ENCODE measurements around the gene NEK8.

The NEK8 gene

GRCh38 chr17:28738680-28739384 lies 10.2 kb downstream of the NEK8 start:
- no peak overlapping the region for H3K4me3 ChIP-seq (ENCODE audit: low read depth, low read length)
- peaks cover 3% of the 10 kb centered on the region for H3K9me3 ChIP-seq (ENCODE audit: severe bottlenecking)
- H3K36me3 ChIP-seq, result peaks cover 9% of the 10 kb centered on the region; the same call in 1 of the 2 replicates
- TF ChIP-seq CTCF (IDR thresholded peaks at IDR 0.05; ENCODE audit: low read depth, low read length), result no peak
- no peak for DNase-seq
- H3K27ac ChIP-seq, result no peak overlapping the region
- H3K27me3 ChIP-seq (ENCODE audit: insufficient read depth, low read depth, severe bottlenecking), result no peaks in the 10 kb centered on the region

DNA sequence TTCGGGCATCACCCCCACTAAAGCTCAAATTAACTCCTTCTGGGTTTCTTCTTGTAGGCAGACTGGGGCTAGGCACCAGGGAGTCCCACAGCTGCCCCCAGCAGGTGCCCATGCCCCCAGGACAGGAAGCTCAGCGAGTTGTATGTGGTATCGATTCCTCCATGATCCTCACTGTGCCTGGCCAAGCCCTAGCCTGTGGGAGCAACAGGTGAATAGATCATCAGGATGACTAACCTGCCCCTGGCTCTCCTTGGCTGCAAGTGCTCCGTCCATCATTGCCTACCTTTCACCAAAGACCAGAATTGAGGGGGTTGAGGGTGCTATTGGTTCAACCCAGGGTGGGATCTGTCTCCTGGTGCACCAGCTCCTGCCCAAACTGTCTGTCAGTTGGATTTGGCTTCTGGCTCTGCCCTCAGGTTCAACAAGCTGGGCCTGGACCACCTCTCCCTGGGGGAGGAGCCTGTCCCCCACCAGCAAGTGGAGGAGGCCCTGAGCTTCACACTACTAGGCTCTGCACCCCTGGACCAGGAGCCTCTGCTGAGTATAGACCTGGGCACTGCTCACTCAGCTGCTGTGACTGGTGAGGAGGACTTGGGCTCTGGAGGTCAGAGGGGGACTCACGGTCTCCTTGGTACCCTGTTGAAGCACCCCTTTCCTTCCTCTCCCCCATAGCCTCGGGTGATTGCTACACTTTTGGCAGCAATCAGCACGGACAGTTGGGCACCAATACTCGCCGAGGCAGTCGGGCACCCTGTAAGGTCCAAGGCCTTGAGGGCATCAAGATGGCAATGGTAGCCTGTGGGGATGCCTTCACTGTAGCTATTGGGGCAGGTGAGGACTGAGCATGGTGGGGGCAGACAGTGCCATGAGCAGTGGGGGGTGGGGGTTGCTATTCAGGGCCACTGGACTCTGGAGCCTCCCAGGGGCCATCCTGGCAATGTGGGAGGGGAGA lies 12.1 kb downstream of the NEK8 start:
- no peak for DNase-seq
- peaks cover 22% of the 10 kb centered on the region for H3K36me3 ChIP-seq
- no peak for TF ChIP-seq CTCF (IDR thresholded peaks at IDR 0.05; ENCODE audit: low read depth, low read length)
- no peak overlapping the region for H3K27ac ChIP-seq
- no peak overlapping the region for H3K4me3 ChIP-seq (ENCODE audit: low read depth, low read length)
- peaks cover 3% of the 10 kb centered on the region for H3K9me3 ChIP-seq (ENCODE audit: severe bottlenecking)
- H3K27me3 ChIP-seq (ENCODE audit: insufficient read depth, low read depth, severe bottlenecking), result no peaks in the 10 kb centered on the region

DNA sequence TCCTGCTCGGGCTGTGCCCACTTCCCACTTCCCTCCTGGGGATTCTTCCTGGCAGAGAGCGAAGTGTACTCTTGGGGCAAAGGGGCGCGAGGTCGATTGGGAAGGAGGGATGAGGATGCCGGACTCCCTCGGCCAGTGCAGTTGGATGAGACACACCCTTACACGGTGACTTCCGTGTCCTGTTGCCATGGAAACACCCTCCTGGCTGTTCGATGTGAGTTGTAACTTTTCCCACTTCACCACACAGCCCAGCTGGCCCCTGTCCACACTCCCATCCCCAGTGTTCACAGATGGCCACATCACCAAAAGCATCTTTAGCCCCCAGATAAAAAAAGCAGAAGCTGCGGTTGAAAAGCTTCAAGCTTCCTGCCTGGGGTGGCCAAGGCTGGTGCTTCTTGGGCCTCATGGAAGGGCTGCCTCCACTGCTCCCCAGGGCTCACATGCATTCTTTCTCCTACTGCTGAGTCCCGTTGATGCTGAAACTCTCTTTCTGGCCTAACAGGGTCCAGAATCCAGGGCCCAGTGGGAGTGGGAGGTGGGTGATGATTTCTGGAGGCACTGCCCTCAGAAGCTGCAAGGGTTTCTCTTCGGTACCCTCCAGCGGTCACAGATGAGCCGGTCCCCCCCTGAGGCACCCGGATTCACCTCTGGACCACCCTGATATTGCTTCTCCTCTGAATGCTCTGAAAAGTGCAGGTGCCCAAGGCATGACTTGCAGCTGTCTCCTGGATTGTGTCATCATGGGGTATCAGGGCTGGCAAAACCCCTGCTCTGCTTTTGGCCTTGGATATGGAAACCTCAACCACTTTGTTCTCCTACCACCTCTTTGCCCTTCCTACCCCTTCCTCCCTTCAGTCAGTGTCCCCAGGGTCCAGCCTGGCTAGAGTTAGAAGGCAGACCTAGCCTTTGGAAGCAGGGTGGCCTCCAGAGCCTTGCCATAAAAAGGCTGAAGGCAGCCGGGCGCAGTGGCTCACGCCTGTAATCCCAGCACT lies 13.1 kb downstream of the NEK8 start:
- H3K27me3 ChIP-seq (ENCODE audit: insufficient read depth, low read depth, severe bottlenecking), result no peaks in the 10 kb centered on the region
- H3K27ac ChIP-seq, result peak overlapping the region; percentile 93
- no peak for TF ChIP-seq CTCF (IDR thresholded peaks at IDR 0.05; ENCODE audit: low read depth, low read length)
- H3K36me3 ChIP-seq, result peaks cover 32% of the 10 kb centered on the region
- no peak overlapping the region for H3K4me3 ChIP-seq (ENCODE audit: low read depth, low read length)
- peaks cover 3% of the 10 kb centered on the region for H3K9me3 ChIP-seq (ENCODE audit: severe bottlenecking)
- DNase-seq, result no peak

- Histone ChIP-seq H3K4me3 (ENCODE audit: low read depth, low read length) (peak within 1 kb of the TSS; percentile 87), H3K9me3 (ENCODE audit: severe bottlenecking) (no peaks in the 10 kb centered on the region), H3K36me3 (peaks cover 48% of the 10 kb centered on the region), H3K27me3 (ENCODE audit: insufficient read depth, low read depth, severe bottlenecking) (no peaks in the 10 kb centered on the region), H3K27ac (peak within 1 kb of the TSS; percentile 93)
- peak; percentile 81 for DNase-seq
- TF ChIP-seq CTCF (IDR thresholded peaks at IDR 0.05; ENCODE audit: low read depth, low read length), result 0 out of 2 replicates have a peak, but pooled peaks have one; percentile 15
These were observed 14.9 kb downstream of the NEK8 start, which contains the start of gene TRAF4 for GRCh38 chr17:28743243-28744103. TRAF4 (plus strand) TSS chr17:28744011; CDS start chr17:28744113, 102 bp downstream.

Measured in WERI-Rb-1 (cell line).